ENCODE results near the gene RIMBP2.

RIMBP2 gene

DNA sequence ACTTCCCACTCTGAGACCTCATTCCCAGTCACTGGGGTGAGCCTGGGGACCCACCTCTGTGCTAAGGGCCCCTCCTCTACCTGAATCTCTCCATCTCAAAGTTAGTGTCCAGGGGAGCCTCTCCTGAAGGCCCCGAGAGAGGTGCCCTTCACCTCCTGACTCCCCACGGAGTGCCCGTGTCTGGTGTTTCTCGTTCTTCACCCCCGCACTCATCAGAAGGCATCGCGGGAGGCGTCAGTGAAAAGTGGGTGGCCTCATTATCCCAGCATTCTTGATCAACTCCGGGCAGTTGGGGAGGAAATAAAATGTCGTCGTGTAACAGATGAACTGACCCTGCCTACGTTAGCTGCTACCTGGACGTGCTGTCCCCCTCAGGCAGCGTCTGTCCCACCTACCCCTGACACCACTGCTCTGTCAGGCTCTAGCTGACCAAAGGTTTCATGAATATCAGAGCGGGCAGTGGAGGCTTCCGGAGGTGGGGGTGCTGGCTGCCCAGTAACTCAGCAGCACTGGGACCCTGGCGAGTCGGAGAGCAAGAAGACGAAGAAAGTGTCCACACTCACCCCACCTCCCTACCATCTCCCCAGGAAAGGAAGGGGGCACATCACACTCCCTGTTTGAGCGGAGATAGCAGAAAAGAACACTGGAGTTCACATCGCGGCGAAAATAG, 275.6 kb downstream of the RIMBP2 start:
- no peak for DNase-seq
- in situ Hi-C loops (cut with HindIII; ENCODE audit: low pct_ligation_motif_present, low pct_unique_long_range_greater_than_20kb, low sequenced_read_pairs), result no loop called here

DNA sequence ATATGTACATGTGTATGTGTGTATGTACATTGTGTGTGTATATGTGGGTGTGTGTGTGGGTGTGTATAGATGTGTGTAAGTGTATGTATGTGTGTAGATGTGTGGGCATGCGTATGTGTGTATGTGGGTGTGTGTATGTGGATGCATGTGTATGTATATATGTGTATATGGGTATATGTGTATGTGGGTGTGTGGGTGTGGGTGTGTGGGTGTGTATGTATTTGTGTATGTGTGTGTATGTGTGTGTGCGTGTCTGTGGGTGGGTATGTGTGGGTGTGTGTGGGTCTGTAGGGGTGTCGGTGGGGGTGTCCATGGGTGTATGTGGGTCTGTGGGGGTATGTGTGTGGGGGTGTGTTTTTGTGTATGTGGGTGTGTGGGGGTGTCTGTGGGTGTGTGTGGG, 276.8 kb downstream of the RIMBP2 start:
- in situ Hi-C loops (cut with HindIII; ENCODE audit: low pct_ligation_motif_present, low pct_unique_long_range_greater_than_20kb, low sequenced_read_pairs), result no loop called here
- no peak for DNase-seq

DNA sequence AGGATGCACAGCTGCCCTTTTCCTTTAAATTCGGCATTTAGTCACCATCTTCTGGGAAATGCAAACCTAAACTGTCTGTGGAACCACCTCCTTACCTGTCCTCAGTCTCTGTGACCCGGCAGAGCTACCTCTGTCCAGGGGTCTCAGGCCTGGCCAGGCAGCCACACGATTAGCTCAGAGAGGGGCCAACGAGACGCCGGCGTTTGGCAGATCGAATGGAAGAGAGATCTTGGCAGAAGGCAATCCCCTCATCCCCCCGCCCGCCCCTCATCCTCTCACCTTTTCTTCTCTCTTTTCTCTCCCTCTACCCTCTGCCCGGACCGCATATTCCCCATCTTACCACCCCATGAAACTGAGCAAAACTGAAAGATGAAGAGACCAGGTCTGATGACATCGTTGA, 277.4 kb downstream of the RIMBP2 start:
- DNase-seq, result no peak
- in situ Hi-C loops (cut with HindIII; ENCODE audit: low pct_ligation_motif_present, low pct_unique_long_range_greater_than_20kb, low sequenced_read_pairs), result no loop called here

DNA sequence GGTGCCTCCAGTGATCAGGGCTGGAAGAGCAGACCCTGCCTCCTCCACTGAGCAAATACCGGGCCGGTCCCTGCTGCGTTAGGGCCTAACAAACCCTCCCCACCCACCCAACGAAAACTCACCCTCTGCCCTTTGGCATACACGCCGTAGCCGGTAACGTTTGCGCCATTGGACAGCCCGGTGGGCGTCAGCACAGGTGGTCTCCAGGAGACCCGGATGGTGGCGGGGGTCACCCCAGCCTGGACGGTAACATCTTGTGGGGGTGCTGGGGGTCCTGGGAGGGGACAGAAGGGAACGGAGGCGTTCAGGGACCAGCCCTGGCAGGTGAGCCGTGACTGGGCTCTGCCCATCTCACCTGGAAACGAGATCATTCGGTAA, 277.9 kb downstream of the RIMBP2 start:
- no peak for DNase-seq
- in situ Hi-C loops (cut with HindIII; ENCODE audit: low pct_ligation_motif_present, low pct_unique_long_range_greater_than_20kb, low sequenced_read_pairs), result no loop called here

DNA sequence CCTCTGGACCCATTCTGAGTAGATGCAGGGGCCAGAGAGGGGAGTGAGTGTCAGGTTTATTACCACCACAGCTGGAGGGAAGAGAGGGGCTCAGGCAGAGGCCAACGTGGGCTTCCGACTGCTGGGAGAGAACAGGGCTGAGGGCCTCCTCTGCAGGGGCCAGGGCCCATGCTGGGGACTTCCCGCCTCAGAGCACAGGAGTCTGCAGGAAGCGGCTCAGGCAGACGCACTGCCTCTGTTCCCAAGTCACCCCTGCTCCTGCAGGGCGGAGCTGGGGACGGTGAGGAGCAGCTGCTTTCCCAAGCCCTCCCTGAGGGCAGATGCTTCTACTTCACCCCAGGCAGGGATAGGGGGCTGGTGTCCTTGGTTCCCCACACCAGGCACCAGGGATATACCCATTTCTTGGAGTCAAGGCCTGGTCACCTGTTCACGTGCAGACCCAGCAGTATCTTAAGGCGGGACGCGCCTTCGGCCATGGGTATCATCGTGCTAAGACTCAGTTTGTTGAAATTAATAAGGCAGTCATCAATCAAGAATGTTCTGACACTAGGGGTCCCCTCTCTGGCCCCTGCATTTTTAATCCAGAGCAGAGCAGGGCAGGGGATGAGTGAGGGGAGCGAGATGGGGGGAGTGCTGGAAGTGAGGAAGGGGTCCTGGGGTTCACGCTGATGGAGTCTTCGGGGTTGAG, 278.4 kb downstream of the RIMBP2 start:
- in situ Hi-C loops (cut with HindIII; ENCODE audit: low pct_ligation_motif_present, low pct_unique_long_range_greater_than_20kb, low sequenced_read_pairs), result no loop called here
- no peak for DNase-seq

DNA sequence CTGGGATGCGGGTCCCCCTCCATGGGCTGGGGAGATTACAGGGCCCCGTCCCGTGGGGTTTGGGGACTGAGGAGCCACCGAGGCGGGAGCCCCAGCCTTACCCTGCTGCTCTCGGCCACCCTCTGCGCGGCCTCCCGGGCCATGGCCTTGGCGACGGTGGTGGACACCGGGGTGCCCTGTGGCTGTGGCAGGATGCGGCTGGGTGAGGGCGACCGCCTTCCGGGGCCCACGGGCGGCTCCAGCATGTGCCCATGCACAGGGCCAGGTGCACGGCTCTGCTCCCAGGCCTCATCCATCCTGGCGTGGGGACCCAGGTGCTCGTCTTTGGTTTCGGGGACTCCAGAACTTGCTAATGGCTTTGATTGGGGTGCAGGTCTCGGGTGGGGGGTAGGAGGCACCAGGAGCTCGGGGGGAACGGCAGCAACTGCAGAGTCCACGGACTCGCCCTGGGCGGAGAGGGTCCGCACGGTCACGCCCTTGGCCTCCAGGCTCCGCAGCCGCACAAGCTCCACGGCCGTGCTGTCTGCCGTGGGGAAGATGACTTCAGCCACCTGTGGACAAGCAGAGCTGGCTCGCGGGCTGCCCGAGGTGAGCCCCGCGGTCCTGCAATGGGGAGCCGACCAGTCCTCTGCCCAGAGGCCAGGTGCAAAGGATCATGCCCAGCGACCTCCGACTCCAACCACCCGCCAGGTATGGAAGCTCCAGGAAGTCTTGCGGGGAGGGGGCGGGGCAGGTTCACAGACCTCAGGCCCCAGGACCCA, 279.2 kb downstream of the RIMBP2 start:
- DNase-seq, result no peak
- in situ Hi-C loops (cut with HindIII; ENCODE audit: low pct_ligation_motif_present, low pct_unique_long_range_greater_than_20kb, low sequenced_read_pairs), result no loop called here

DNA sequence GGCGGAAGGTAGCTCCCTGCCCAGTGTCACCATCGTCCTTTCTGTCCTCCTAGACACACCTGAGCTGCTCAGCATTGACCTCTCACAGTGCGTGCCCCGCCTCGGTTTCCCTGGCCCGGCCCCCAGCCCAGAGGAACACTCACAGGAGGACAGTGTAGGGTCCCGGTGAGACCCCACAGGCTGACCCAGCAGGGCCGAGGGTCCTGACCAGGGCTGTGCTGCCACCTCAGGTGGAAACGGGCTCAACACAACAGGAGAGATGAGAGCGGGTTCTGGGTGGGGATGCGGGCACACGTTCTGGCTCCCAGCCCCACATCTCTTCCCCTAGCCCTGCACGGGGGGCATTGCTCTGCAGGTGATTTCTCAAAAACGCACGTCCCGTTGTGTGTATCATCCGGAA, 280.3 kb downstream of the RIMBP2 start:
- in situ Hi-C loops (cut with HindIII; ENCODE audit: low pct_ligation_motif_present, low pct_unique_long_range_greater_than_20kb, low sequenced_read_pairs), result no loop called here
- DNase-seq, result no peak

DNA sequence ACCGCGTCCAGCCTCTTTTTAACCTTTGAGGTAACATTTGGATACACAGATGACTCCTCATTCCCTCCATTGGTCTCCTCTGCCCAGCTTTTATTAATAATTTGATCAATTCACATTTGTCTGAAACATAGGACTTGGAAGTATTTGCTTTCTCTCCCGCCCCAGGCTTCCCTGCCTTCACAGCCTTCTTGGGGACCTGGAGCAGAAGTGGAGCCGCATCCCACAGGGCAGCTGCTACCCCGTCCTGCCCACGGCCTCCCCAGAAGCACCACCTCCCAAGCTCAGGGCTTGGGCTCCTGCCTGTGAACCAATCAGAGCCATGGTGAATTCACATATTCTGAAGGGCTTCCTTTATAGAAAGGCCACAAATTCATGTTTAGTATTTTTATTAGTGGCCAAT, 280.8 kb downstream of the RIMBP2 start:
- in situ Hi-C loops (cut with HindIII; ENCODE audit: low pct_ligation_motif_present, low pct_unique_long_range_greater_than_20kb, low sequenced_read_pairs), result no loop called here
- no peak for DNase-seq

DNA sequence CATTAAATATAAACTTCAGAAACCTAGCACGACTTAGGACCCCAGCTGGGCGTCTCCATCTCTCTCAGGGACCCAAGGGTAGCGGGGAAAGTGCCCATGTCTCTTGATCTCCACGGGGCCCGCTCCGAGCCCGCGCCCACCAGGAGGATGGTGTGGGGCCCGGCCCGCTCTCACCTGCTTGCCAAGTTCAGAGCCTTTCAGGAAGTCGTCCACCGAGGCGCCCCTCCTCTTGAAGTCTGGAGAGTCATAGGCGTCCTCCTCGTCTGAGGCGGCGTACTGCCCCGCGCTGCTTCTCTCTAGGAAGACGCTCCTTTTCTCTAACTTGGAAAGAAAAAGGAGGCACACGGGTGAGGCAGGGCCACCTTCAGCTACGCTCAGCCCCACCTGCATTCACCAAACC, 281.5 kb downstream of the RIMBP2 start:
- in situ Hi-C loops (cut with HindIII; ENCODE audit: low pct_ligation_motif_present, low pct_unique_long_range_greater_than_20kb, low sequenced_read_pairs), result no loop called here
- DNase-seq, result no peak

DNA sequence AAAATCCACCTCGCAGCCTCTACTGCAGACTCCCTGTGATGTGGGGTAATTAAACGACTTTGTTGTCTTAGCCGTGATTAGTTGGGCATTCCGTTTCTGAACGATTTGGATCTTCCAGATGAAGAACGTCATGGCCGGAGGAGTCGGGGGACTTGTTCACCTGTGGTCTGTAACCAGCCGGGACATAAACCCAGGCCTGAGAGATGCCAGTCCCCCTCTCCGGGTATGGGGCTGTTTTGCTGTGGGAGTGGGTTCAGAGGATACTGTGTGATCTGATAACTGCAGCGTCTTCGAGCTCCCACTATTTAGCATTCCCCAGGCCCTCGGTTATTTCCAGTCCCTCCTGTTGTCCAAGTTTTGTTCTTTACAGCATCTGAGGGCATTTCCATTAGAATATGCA, 282.3 kb downstream of the RIMBP2 start:
- in situ Hi-C loops (cut with HindIII; ENCODE audit: low pct_ligation_motif_present, low pct_unique_long_range_greater_than_20kb, low sequenced_read_pairs), result no loop called here
- DNase-seq, result no peak

DNA sequence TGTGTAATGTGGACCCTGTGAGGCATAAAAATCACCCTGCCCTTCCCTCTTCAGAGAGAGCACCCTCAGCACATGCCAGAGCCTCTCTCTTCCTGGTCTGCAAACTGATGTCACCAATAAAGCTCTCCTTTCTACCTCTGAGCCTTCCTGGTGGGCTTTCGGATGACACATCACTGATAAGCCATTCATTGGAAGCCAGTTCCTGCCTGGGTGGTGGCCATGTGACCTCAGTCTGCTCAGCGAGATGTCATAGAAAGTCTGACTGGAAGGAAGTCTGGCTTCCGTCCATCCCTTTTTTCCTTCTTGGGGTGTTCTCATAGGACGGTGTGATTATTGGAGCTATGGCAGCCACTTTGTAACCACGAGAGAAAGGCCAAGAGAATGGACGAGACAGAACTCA, 282.7 kb downstream of the RIMBP2 start:
- DNase-seq, result no peak

DNA sequence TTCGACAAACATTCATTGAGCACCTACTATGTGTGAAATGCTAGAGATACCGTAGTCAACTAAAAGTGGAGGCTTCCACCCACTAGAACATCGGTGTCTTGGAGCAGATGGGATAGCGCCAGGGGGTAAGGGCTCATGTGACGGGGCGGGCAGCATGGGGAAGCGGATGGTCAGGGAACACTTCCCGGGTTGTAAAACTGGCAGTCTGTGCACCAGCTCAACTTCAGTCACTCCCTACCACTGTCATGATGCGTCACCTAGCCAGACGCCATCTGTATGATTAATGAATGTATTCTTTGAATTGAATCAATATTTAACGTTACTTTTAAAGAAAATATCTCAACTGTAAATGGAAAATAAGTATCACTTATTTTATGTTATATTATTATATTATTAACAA, 284.9 kb downstream of the RIMBP2 start:
- DNase-seq, result no peak

More for the DNA sequence above, 282.7 kb downstream of the RIMBP2 start:
- in situ Hi-C loops (cut with HindIII; ENCODE audit: low pct_ligation_motif_present, low pct_unique_long_range_greater_than_20kb, low sequenced_read_pairs), result no loop called here

DNA sequence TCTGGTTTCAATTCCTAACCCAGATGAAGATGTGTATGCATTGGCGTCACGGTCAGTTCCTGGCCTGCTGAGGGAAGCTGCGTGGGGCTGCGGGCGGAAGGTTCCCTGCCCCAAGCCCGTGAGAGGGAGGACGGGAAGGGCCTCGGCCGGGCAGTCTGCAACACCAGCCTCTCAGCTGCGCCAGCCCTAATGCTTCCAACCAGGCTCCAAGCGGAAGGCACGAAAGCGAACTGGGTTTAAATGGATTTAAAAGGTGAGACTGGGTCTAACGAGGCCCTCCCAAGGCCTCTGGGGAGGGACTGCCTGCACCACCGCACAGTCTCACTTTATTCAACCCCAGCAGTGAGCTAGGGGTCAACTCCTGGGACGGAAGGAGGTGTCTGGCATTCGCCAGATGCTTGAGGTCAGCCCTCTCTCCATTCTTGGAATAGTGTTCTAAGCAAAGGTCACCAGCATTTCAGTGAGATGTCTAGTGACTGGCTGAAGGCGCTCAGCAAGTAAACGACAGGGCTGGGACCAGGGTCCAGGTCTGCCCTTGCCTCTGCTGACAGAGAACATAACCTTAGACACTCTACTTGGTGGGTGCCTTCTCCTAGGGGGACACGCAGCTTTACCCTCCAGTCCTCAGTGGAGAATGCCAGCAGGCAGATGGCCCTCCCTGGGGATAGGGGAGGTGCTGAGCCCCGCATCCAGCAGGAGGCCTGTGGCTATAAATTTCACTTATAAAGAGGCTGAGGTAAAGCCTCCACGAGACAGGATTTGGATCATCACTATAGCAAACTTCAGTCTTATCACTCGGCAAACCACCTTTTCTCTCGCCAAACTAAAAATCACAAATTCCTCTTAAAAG, 286.2 kb downstream of the RIMBP2 start:
- no peak for DNase-seq
- in situ Hi-C loops (cut with HindIII; ENCODE audit: low pct_ligation_motif_present, low pct_unique_long_range_greater_than_20kb, low sequenced_read_pairs), result no loop called here

More for the DNA sequence above, 284.9 kb downstream of the RIMBP2 start:
- in situ Hi-C loops (cut with HindIII; ENCODE audit: low pct_ligation_motif_present, low pct_unique_long_range_greater_than_20kb, low sequenced_read_pairs), result no loop called here

DNA sequence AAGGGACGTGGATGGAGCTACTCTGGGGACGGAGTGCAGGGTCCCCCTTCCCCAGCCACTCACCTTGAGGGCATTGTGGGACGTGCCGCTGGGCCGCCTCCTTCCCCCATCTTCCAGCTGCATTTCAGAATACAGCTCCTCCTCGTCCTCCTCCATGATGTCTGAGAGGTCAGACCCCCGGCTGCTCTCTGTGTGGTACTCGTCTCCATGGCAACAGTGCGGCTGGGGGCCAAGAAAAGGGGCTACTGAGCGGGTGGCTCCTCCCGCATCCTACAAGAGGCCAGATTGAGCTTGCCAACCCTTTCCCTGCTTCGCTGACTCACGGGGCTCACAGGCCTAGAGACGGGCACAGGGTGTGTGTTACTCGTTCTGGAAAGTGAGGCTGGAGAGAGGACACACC, 288.0 kb downstream of the RIMBP2 start:
- DNase-seq, result no peak
- in situ Hi-C loops (cut with HindIII; ENCODE audit: low pct_ligation_motif_present, low pct_unique_long_range_greater_than_20kb, low sequenced_read_pairs), result no loop called here

DNA sequence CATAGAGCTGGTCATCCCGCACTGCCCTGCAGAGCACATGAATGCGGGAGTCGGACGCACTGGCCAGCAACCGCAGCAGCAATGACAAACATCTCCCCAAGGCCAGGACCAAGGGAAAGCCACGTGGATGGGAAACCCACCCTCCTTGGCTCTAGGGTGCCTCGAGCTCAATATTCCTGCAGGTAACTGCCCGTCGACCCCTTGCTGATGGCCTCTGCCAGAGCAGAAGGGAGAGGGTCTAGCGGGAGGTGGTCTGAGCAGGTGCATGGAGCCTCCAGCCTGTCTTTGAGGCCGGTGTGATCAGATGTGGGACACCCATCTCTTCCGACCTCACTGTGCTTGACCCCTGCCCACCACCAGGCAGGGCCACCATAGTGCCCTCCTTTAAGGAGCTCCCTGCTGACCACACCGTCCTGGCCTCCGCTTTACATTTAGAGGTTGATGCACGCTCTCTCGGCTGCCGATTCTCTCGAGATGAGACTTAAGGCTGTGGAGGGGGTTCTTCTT, 288.7 kb downstream of the RIMBP2 start:
- in situ Hi-C loops (cut with HindIII; ENCODE audit: low pct_ligation_motif_present, low pct_unique_long_range_greater_than_20kb, low sequenced_read_pairs), result no loop called here
- DNase-seq, result no peak

DNA sequence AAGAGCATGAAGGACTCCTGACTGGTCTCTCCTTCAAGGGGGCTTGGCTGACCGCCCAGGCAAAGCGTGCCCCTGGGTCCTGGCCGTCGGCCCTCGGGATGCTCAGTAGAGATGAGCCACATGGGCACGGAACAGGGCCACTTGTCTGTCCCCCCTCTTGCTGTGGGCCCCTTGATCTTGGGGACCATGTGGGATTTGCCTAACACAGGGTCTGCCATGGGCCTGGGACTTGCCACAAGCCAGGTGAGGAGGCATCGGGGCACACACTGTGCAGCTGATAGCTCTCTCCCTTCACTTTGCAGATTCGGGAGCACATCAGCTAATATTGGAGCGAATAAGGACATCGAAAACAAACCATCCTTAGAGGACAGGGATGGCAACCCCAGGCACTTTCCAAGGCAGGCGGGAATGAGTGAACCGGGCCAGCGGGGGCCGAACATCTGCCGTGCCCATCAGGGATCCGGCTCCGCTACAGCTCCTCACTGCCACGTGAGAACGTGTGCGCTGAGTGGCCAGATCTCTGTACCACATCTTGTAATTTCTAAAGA, 290.3 kb downstream of the RIMBP2 start:
- in situ Hi-C loops (cut with HindIII; ENCODE audit: low pct_ligation_motif_present, low pct_unique_long_range_greater_than_20kb, low sequenced_read_pairs), result no loop called here
- no peak for DNase-seq

DNA sequence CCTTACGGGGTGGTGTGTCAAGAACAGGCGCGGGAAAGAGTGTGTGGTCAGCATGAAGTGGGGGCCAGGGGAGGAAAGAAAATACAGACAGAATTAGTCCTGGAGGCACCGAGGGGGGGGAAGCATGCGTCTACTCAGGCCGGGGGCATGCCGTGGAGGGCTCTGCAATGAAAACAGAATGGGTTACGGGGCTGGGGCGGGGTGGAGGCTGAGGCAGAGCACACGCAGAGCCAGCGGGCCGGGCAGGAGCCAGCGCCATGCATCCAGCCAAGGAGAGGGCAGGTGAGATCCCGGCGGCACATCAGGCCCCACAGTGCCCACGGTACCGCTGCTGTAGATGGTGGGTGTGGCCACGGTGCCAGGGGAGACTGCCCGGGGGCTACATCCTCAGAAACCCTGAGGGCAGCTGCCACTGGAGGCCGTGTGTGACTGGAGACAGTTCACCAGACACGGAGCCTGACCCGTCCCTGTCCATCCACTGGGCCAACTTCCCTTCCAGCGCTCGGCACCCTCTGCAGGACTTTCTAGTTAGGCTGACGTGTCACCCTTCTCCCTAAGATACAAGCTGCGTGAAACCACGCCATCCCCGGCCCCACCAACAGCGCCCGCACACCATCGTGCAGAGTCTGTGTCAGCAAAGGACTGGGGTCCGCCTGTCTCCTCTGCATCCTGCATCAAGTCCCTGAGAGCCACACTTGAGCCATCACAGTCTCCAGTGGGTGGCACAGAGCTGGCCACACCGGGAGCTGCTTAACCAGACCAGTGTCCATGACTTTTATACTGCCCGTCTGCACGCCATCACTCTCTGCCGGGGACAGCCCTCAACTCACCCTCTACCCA, 291.0 kb downstream of the RIMBP2 start:
- no peak for DNase-seq
- in situ Hi-C loops (cut with HindIII; ENCODE audit: low pct_ligation_motif_present, low pct_unique_long_range_greater_than_20kb, low sequenced_read_pairs), result no loop called here
